Measurements from ENCODE around the gene DOLPP1.

GRCh38 chr9:129074106-129074505 is 6.8 kb upstream of the DOLPP1 start:
- TF ChIP-seq CTCF (IDR thresholded peaks at IDR 0.05) (no peak), POLR2A (IDR thresholded peaks at IDR 0.05) (no peak)

All from esophagus squamous epithelium (tissue), 4 donors.